ENCODE results near the gene CFL2.

GRCh38 chr14:34713122-34713680 lies 1.2 kb downstream of the CFL2 start:
- TF ChIP-seq EZH2phosphoT487 (IDR thresholded peaks at IDR 0.05; ENCODE audit: borderline replicate concordance, low read depth) (no peak), TEAD4 (IDR thresholded peaks at IDR 0.05; ENCODE audit: borderline replicate concordance, insufficient read depth) (no peak), NFIC (IDR thresholded peaks at IDR 0.05; ENCODE audit: borderline replicate concordance) (no peak), CTCF (IDR thresholded peaks at IDR 0.05) (no peak), FOXJ3 (CRISPR knock-in tag; IDR thresholded peaks at IDR 0.05) (no peak), EP300 (IDR thresholded peaks at IDR 0.05; ENCODE audit: borderline replicate concordance in 1 of 2, low read depth in 1 of 2, low read length in 1 of 2) (no peak), USF1 (IDR thresholded peaks at IDR 0.05; ENCODE audit: borderline replicate concordance, low read depth) (no peak), USF2 (IDR thresholded peaks at IDR 0.05; ENCODE audit: borderline replicate concordance, low read depth, low read length) (no peak), REST (IDR thresholded peaks at IDR 0.05; ENCODE audit: low read depth, low read length) (no peak), RCOR1 (IDR thresholded peaks at IDR 0.05; ENCODE audit: low read length) (no peak)
